GM19023 (cell line): Measurements from ENCODE around the gene GPA33.
A peak's percentile ranks its signal among the peaks of the same experiment; 100 is the strongest.
"Not testable (repeated sequence)": the region's sequence is repeated elsewhere in the genome, so short reads cannot be mapped to it uniquely, and the experiment has no call there.

Experiments
- ATAC-seq: cut with Tn5 transposase; IDR thresholded peaks from one replicate; pipeline ENCODE4 v1.9.1; 2021; ENCODE audit warnings: mild to moderate bottlenecking, moderate library complexity; ENCODE audit not compliant: unreplicated experiment

Gene GPA33

GRCh38 chr1:167059045-167059808, 30.9 kb downstream of the GPA33 start:
- ATAC-seq: no peak

GRCh38 chr1:167057241-167057688, 32.9 kb downstream of the GPA33 start:
- ATAC-seq: no peak

- ATAC-seq: no peak
Measured at GRCh38 chr1:167056529-167057231, 33.5 kb downstream of the GPA33 start.

- no peak for ATAC-seq
Measured at GRCh38 chr1:167054946-167055630, 35.1 kb downstream of the GPA33 start.

- no peak for ATAC-seq
Measured at GRCh38 chr1:167054531-167054930, 35.6 kb downstream of the GPA33 start.

- no peak for ATAC-seq
Measured at GRCh38 chr1:167052389-167052788, 37.8 kb downstream of the GPA33 start.

- no peak for ATAC-seq
Measured at GRCh38 chr1:167051907-167052306, 38.3 kb downstream of the GPA33 start.

GRCh38 chr1:167043752-167044488, 46.3 kb downstream of the GPA33 start:
- peak; percentile 94 for ATAC-seq

- no peak for ATAC-seq
Measured at GRCh38 chr1:167033646-167034045, 56.5 kb downstream of the GPA33 start.

- not testable (repeated sequence) for ATAC-seq
Measured at GRCh38 chr1:167029553-167029952, 60.6 kb downstream of the GPA33 start.

- ATAC-seq: no peak
Measured at GRCh38 chr1:167022384-167022783, 67.8 kb downstream of the GPA33 start.

- no peak for ATAC-seq
Measured at GRCh38 chr1:167016100-167016750, 74.0 kb downstream of the GPA33 start.

- no peak for ATAC-seq
Measured at GRCh38 chr1:167013108-167013929, 76.9 kb downstream of the GPA33 start.

- no peak for ATAC-seq
Measured at GRCh38 chr1:167012570-167012969, 77.6 kb downstream of the GPA33 start.

- no peak for ATAC-seq
Measured at GRCh38 chr1:167011560-167012191, 78.5 kb downstream of the GPA33 start.

- ATAC-seq: no peak
Measured at GRCh38 chr1:167003711-167004110, 86.5 kb downstream of the GPA33 start.
